ENCODE data around the gene SMLR1.
"Not testable (repeated sequence)": the region's sequence is repeated elsewhere in the genome, so short reads cannot be mapped to it uniquely, and the experiment has no call there.

SMLR1 gene

DNA sequence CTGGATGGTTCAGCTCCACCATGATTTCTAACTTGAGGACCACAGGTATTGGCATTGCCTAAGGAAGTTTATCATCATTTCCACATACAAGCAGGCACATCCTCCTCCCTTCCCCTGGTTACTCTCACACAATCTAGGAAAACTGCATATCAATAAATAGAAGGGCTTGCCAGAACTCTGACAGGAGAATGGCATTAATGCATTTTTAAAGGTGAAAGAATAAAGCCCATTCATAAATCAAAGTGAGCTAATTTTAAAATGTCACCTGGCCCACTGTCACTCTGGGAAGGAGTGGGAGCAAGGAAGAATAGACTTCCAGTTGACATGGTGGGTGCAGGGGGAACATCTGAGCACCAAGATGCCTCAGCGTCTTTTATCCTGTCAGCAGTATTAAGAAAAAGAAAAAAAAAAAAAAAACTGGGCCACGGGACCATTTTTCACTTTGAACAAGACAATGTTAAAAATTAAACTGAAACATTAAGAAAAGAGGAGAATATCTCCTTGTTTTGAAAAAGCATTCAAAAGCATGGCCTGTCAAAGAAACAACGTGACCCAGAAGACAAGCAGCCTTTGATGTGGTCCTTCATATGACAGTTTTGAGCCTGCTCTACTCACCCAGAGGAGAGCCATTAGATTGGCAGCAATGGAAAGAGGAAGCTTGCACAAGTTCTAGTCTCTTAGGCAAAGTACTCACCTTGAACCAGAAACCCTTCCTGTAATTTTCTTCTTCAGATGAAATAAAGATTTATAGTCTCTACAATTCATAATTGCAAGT lies 39.3 kb upstream of the SMLR1 start:
- TF ChIP-seq, protein P1, sequence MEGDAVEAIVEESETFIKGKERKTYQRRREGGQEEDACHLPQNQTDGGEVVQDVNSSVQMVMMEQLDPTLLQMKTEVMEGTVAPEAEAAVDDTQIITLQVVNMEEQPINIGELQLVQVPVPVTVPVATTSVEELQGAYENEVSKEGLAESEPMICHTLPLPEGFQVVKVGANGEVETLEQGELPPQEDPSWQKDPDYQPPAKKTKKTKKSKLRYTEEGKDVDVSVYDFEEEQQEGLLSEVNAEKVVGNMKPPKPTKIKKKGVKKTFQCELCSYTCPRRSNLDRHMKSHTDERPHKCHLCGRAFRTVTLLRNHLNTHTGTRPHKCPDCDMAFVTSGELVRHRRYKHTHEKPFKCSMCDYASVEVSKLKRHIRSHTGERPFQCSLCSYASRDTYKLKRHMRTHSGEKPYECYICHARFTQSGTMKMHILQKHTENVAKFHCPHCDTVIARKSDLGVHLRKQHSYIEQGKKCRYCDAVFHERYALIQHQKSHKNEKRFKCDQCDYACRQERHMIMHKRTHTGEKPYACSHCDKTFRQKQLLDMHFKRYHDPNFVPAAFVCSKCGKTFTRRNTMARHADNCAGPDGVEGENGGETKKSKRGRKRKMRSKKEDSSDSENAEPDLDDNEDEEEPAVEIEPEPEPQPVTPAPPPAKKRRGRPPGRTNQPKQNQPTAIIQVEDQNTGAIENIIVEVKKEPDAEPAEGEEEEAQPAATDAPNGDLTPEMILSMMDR (conservative IDR thresholded peaks at IDR 0.05; ENCODE audit: low read length): no peak
- H3K4me3 ChIP-seq (ENCODE audit: low read length): no peak overlapping the region
- DNase-seq (ENCODE audit: low read depth): no peak

DNA sequence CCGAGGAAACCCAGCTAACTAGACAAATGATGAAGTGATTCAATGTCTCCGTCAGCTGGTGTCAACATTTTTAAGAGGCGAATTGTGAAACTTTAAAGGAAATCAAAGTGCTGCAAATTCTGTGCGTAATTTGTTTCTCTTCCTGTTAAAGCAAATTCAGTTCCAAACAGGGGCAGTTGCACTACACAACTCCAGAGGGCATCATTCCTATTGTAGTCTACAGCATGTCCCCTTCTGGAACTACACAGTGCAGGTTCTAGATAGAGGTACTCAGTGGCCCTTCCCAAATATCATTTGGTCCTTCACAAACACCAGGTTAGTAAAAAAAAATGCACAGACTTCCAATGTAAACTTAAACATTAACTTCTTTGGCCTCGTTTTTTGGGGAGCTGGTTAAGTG lies 38.3 kb upstream of the SMLR1 start:
- TF ChIP-seq, protein P1 (conservative IDR thresholded peaks at IDR 0.05; ENCODE audit: low read length): no peak
- no peak overlapping the region for H3K4me3 ChIP-seq (ENCODE audit: low read length)
- DNase-seq (ENCODE audit: low read depth): no peak

DNA sequence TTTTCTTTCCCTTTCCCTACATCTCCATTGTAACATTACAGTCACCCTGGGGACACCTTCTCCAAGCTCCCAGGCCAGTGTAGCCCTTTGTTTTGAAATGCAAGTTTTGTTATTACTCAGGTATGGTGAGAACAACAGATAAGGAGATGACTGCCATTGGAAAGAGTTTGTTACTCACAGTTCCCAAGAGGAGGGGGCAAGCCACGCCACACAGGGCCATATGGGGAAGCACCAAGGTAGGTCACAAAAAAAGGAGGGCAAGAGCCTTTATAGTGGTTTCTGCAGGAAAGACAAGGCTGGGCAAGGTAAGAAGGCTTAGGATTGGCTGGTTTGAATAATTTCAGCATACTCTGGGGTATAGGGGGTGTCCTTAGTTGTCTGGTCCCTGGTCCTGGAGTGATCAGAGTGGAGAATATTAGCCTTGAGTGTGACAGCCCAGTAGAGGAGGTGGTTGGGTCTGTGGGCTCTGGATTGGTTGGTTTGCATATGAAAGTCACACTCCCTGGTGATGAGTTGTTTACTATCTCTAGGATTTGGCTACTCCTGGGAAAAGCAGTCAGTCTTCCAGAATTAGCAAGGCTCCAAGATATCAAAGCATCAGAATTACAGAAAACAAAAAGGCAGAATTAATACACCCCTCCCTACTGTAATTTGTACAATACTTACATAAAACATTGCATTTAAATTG lies 33.1 kb upstream of the SMLR1 start:
- TF ChIP-seq, protein P1 (conservative IDR thresholded peaks at IDR 0.05; ENCODE audit: low read length): no peak
- no peak overlapping the region for H3K4me3 ChIP-seq (ENCODE audit: low read length)
- DNase-seq (ENCODE audit: low read depth): no peak

DNA sequence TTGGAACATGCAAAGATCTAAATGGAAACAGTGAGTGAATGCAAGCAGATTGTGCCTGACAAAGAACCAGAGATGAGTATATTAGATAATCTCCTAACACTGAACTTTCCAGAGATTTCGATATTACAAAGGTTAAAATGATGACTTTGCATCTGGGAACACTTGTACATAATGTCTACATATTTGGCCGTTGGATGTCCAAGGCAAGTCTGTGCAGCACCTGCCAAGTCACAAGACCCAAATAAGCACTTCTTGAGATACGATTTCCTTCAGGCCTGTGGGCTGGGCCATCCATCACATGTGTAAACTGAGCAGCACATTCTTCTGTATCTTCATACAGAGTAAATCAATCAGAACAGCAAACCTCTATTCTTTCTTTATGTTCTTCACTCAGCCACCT lies 32.5 kb upstream of the SMLR1 start:
- TF ChIP-seq, protein P1 (conservative IDR thresholded peaks at IDR 0.05; ENCODE audit: low read length): no peak
- H3K4me3 ChIP-seq (ENCODE audit: low read length): no peak overlapping the region

DNA sequence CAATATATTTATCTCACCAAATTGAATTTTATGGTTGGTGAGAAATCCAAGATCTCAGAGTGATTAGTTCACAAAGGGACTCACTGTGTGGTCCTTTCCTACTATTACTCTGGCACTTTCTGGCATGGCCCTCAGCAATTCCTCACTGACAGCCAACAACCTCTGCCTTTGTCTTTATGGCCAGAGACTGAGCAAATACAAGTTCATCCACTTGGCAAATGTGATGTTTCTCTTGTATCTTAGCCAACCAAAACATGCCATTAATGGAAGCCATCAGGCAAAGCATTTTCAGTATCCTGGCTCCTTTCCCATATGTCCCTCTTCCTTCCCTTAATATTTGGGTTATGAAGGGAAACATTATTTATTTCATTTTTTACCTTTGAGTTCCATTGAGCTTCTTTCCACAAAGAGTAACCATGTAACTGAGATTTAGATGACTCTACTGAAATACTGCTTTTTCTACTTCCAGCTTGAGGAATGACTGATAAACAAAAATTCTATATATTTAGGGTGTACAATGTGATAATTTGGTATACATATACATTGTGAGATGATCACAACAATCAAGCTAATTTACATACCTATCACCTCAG lies 30.8 kb upstream of the SMLR1 start:
- DNase-seq (ENCODE audit: low read depth): peak; percentile 77
- no peak overlapping the region for H3K4me3 ChIP-seq (ENCODE audit: low read length)
- TF ChIP-seq, protein P1 (conservative IDR thresholded peaks at IDR 0.05; ENCODE audit: low read length): no peak

More for the DNA sequence above, 32.5 kb upstream of the SMLR1 start:
- DNase-seq (ENCODE audit: low read depth): no peak

DNA sequence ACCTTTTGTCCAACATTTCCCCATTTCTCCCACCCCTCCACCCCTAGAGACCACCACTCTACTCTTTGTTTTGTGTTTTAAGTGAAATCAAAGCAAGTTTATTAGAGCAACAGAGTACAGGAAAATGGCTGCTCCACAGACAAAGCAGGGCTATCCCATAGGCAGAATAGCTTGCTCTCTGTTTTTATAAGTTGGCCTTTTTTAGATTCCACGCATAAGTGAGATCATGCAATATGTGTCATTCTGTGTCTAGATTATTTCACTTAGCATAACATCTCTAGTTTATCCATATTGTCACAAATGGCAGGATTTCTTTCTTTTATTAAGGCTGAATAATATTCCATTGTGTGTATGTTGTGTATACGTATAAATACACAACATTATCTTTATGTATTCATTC lies 30.1 kb upstream of the SMLR1 start:
- no peak overlapping the region for H3K4me3 ChIP-seq (ENCODE audit: low read length)
- TF ChIP-seq, protein P1 (conservative IDR thresholded peaks at IDR 0.05; ENCODE audit: low read length): no peak
- no peak for DNase-seq (ENCODE audit: low read depth)

DNA sequence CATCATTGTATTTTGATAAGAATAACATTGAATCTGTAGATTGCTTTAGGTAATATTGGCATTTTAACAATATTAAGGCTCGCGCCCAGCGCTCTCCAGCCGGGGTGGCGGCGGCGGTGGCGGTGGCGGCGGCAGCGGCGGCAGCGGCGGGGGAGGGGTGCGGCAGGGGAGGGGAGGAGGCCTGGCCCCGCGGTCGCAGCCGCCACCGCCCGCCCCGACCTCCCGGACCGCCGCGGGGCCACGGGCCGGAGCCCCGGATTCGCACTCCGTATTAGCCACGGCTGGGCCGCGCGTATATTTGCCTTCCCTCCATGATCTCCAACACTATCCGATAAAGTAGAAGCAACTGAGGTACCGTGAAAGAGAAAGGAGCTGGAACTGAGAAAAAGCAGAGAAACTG lies 25.8 kb upstream of the SMLR1 start:
- not testable (repeated sequence) for H3K4me3 ChIP-seq (ENCODE audit: low read length); DNase-seq (ENCODE audit: low read depth)
